Aorta (tissue), 5 donors: ENCODE measurements around the gene B4GALT3. TPM values are rescaled to one million over a fixed set of nuclear protein-coding genes. Genes with fewer than 3 reads are reported as not detected.

ENCODE experiments used
- ATAC-seq: fragments of 200-7000 bp; cut with Tn5 transposase; one replicate; pipeline ENCODE4 v1.9.1; 2022; ENCODE audit warnings: moderate library complexity; ENCODE audit not compliant: low FRiP score
- DNase-seq, 2 donors: peaks; one replicate each; pipeline ENCODE4 v3.0.0-alpha.2; 2020
- H3K27ac ChIP-seq, 2 donors: one replicate each; pipeline ENCODE4 v1.5.1; 2013; ENCODE audit warnings: low read length in 2 of 2, mild to moderate bottlenecking in 2 of 2, moderate library complexity in 2 of 2, control low read depth in 1 of 2, inconsistent platforms in 1 of 2, low read depth in 1 of 2
- H3K27me3 ChIP-seq, 2 donors: one replicate each; pipeline ENCODE4 v1.6.1; 2013; ENCODE audit warnings: control low read depth in 1 of 2, low read length in 1 of 2, mild to moderate bottlenecking in 1 of 2, moderate library complexity in 1 of 2; ENCODE audit not compliant: insufficient read depth in 2 of 2, control insufficient read depth in 1 of 2
- H3K36me3 ChIP-seq, 2 donors: one replicate each; pipeline ENCODE4 v1.6.1; 2013; ENCODE audit warnings: control low read depth in 1 of 2, low read length in 1 of 2, mild to moderate bottlenecking in 1 of 2; ENCODE audit not compliant: insufficient read depth in 2 of 2, control insufficient read depth in 1 of 2
- H3K4me1 ChIP-seq, 2 donors: one replicate each; pipeline ENCODE4 v1.6.1; 2013; ENCODE audit warnings: low read length in 2 of 2, control low read depth in 1 of 2, mild to moderate bottlenecking in 1 of 2, moderate library complexity in 1 of 2; ENCODE audit not compliant: insufficient read depth in 2 of 2, control insufficient read depth in 1 of 2
- H3K4me3 ChIP-seq, 2 donors: one replicate each; pipeline ENCODE4 v1.5.1; 2013; ENCODE audit warnings: low read length in 2 of 2, control low read depth in 1 of 2, mild to moderate bottlenecking in 1 of 2
- H3K9me3 ChIP-seq: one replicate; pipeline ENCODE4 v1.6.1; 2013; ENCODE audit warnings: mild to moderate bottlenecking, low read length; ENCODE audit not compliant: control insufficient read depth
- WGBS, 2 donors: extraction: QIAGEN DNeasy Blood & Tissue Kit; methylation state at CpG; one replicate each; pipeline ENCODE4 v1.1.7; 2013; 5-methylcytosine and 5-hydroxymethylcytosine counted together
- intact Hi-C, 2 donors: fragments of 100-400 bp; cut with DNase I; formaldehyde crosslinking; loops; one replicate each; pipeline versions ENCODE4 v1.14.2 to v1.15.0; 2022
- polyA plus RNA-seq, 2 donors: library from polyadenylated mRNA; stranded (reverse); fragments of 200-250 nt; gene quantifications; one replicate each; pipeline ENCODE4 v1.2.3, GENCODE V29; 2013
- total RNA-seq, 2 donors: library from RNA; stranded (reverse); fragmentation: NEBNext Ultra II Directional; extraction: Animal tissue kit (Norgen Biotek cat#: 25700); gene quantifications; one replicate each; pipeline ENCODE4 v1.2.1, GENCODE V29; 2021
- donor health status: healthy with polysubstance abuse.
- donor health status: Bipolar disorder and iron deficiency.
- donor health status: DM: no; HTN: no; CAD: no.
- donor health status: DM: no; HTN: no; CAD: no.
- donor health status: DM: yes; HTN: yes; CAD: no.

Gene B4GALT3
- total and polyA plus RNA-seq, 4 donors, result 13.9 to 29.8 (median 24.9) TPM

- intact Hi-C loops, result loop anchor here (2.0 kb wide), 2 partner anchors 20 to 26 kb away; partner anchors contain the start of genes UFC1 (in 1 of the 2) and USP21 (in 1 of the 2)
- ATAC-seq, result no peak
- Histone ChIP-seq H3K36me3 (no peaks in the 10 kb centered on the region), H3K9me3 (no peaks in the 10 kb centered on the region), H3K4me1 (no peaks in the 10 kb centered on the region), H3K4me3 (peak overlapping the region; percentile 61 to 92), H3K27me3 (no peaks in the 10 kb centered on the region), H3K27ac (peak overlapping the region; percentile 63 to 79)
- DNase-seq, result no peak
- WGBS, 2 donors, result 2 to 3% methylated on average over 11 of the region's 11 CpGs
Measured at GRCh38 chr1:161133220-161133740, 44.0 kb downstream of the B4GALT3 start.

GRCh38 chr1:161132410-161133219 lies 44.7 kb downstream of the B4GALT3 start, which contains the start of gene DEDD:
Gene DEDD, minus strand, starts transcription at chr1:161132667. Its CDS starts 8,205 bp downstream, at chr1:161124462.
- Histone ChIP-seq H3K36me3 (no peaks in the 10 kb centered on the region), H3K27me3 (no peaks in the 10 kb centered on the region), H3K9me3 (no peaks in the 10 kb centered on the region), H3K27ac (peak within 1 kb of the TSS; percentile 63 to 79), H3K4me1 (no peaks in the 10 kb centered on the region), H3K4me3 (peak within 1 kb of the TSS; percentile 61 to 92)
- ATAC-seq, result peak; percentile 95
- intact Hi-C loops, result loop anchor here (2.0 kb wide), 2 partner anchors 20 to 26 kb away; partner anchors contain the start of genes UFC1 (in 1 of the 2) and USP21 (in 1 of the 2)
- WGBS, 2 donors, result 0 to 1% methylated on average over 51 to 68 of the region's 68 CpGs
- DNase-seq, result peak; percentile 96 to 97

DNA sequence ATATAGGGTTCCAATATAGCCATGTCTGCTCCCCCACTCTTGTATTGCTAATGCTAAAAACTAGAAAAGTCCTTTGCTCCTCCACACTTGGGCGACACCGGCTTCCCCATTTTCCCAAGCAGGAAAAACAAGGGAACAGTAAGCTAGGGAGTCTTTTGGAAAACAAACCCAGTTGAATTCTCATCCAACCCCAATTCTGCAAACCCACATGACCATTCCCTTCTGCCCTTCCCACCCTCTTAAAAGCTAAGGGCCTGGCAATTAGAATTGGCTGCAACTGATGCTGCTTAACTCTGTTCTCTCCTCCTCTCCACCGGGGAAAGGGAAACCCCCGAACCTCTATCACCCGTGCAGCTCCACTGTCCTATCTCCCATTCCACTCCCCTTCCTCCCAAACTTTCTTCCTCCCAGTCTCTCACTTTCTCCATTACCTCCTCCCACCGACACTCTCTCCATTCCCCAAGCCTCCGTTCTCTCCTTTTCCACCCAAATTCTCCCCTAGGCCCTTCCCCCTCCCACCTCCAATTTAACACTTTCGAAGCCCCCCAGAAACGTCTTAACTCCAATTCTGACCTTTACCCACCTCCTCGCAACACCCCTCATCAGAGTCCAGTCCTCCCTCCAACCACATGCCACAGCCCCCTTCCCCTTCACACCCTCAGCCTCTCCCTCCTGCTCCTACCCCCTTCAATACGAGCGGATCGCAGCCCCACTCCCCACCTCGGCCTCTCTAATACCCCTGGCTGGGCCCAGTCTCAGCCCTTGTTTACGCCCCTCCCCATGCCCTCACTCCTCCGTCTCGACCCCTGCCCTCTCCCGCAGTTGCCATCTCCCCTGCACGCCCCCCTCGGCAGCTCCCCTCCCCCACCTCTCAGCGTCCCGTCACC lies 45.5 kb downstream of the B4GALT3 start:
- intact Hi-C loops, result loop anchor here (2.0 kb wide), 2 partner anchors 21 to 27 kb away; partner anchors contain the start of genes UFC1 (in 1 of the 2) and USP21 (in 1 of the 2)
- ATAC-seq (peak; percentile 48), DNase-seq (no peak)
- Histone ChIP-seq H3K9me3 (no peaks in the 10 kb centered on the region), H3K27ac (peak overlapping the region in 1 of 2 donors; percentile 79), H3K36me3 (no peaks in the 10 kb centered on the region), H3K4me3 (peak overlapping the region; percentile 61 to 92), H3K4me1 (no peaks in the 10 kb centered on the region), H3K27me3 (no peaks in the 10 kb centered on the region)
- WGBS, 2 donors, result 1% methylated on average over 22 of the region's 22 CpGs

DNA sequence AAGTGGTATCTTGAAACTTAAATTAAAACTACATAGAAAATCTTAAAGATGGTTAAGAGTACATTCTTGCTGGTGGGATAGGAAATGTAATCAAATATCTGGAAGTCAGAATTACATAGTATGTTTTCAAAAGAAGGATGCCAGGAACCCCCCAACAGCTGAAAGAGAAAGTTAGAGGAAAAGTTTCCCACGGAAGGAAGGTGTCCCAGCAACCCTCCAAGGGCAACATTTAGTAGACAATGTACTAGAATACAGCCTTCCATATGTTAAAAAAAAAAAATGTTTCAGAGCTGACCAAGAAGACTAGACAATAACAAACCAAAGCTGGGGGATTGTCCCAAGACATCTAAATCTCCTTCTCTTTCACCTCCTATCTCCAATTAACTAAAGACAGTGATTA lies 47.0 kb downstream of the B4GALT3 start:
- DNase-seq, result no peak
- H3K36me3 ChIP-seq, result no peaks in the 10 kb centered on the region
- H3K27ac ChIP-seq, result no peak overlapping the region
- no peaks in the 10 kb centered on the region for H3K4me1 ChIP-seq
- intact Hi-C loops, result no loop called here
- no peak for ATAC-seq
- WGBS, 2 donors, result 19 to 23% methylated on average over 1 of the region's 1 CpG
- H3K27me3 ChIP-seq, result no peaks in the 10 kb centered on the region
- no peak overlapping the region for H3K4me3 ChIP-seq
- H3K9me3 ChIP-seq, result no peaks in the 10 kb centered on the region

GRCh38 chr1:161128591-161129420 lies 48.5 kb downstream of the B4GALT3 start:
- no peak overlapping the region for H3K4me3 ChIP-seq
- H3K36me3 ChIP-seq, result peaks cover 0 to 6% of the 10 kb centered on the region in 2 donors
- no peaks in the 10 kb centered on the region for H3K4me1 ChIP-seq
- DNase-seq (no peak), ATAC-seq (no peak)
- 93 to 95% methylated on average over 4 of the region's 4 CpGs for WGBS, 2 donors
- no peaks in the 10 kb centered on the region for H3K9me3 ChIP-seq
- H3K27me3 ChIP-seq, result no peaks in the 10 kb centered on the region
- no peak overlapping the region for H3K27ac ChIP-seq
- intact Hi-C loops, result no loop called here

- Histone ChIP-seq H3K9me3 (no peaks in the 10 kb centered on the region), H3K4me1 (no peaks in the 10 kb centered on the region), H3K27me3 (no peaks in the 10 kb centered on the region), H3K4me3 (no peak overlapping the region), H3K36me3 (peaks cover 3 to 11% of the 10 kb centered on the region in 2 donors), H3K27ac (no peak overlapping the region)
- WGBS, 2 donors, result 83 to 90% methylated on average over 2 of the region's 2 CpGs
- intact Hi-C loops, result no loop called here
- DNase-seq, result no peak
- no peak for ATAC-seq
Measured at GRCh38 chr1:161127649-161128048, 49.7 kb downstream of the B4GALT3 start.

DNA sequence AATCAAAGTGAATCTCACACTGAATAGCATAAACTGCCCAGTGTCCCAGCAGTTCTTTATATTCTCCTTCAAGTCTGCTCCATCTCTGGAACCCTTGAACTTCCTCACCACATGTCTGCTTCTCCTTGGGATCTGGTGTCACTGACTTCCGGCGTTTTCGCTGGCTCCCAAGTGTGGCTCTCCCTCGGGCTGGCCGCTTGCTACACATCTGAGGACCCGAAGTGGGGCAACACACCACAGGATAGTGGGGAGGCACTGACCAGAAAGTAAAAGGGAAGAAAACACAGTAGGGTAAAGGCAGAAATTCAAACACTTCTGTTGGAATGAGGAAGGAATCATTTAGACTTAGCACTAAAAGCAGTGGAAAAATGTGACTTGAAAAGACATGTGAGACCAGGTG lies 54.3 kb downstream of the B4GALT3 start:
- Histone ChIP-seq H3K27ac (no peak overlapping the region), H3K9me3 (no peaks in the 10 kb centered on the region), H3K4me3 (no peak overlapping the region), H3K4me1 (peaks cover 0 to 2% of the 10 kb centered on the region in 2 donors), H3K27me3 (no peaks in the 10 kb centered on the region), H3K36me3 (peaks cover 3 to 18% of the 10 kb centered on the region in 2 donors)
- DNase-seq (no peak), ATAC-seq (no peak)
- 81 to 82% methylated on average over 6 of the region's 6 CpGs for WGBS, 2 donors
- intact Hi-C loops, result no loop called here

DNA sequence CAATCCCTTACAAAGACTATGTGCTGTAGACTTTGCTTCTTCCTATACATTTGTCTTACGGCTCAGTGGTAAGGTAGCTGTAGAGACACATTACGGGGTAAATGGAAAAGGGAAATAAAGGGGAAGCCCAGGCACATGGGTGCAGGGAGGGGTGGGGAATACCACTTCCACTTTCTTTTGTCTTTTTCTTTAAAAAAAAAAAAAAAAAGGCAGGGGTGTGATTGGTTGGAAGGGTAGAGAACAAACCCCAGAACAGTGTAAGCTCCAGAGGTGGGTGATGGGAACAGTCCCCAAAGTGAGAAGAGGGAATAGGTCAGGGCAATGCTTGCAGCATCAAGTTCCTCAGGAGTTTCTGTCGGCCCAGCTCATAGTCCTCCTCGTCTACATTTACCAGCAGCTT lies 55.5 kb downstream of the B4GALT3 start:
- H3K27me3 ChIP-seq, result no peaks in the 10 kb centered on the region
- 72 to 81% methylated on average over 4 of the region's 4 CpGs for WGBS, 2 donors
- peaks cover 0 to 2% of the 10 kb centered on the region in 2 donors for H3K4me1 ChIP-seq
- ATAC-seq (no peak), DNase-seq (no peak)
- peaks cover 3 to 18% of the 10 kb centered on the region in 2 donors for H3K36me3 ChIP-seq
- H3K27ac ChIP-seq, result no peak overlapping the region
- intact Hi-C loops, result no loop called here
- no peaks in the 10 kb centered on the region for H3K9me3 ChIP-seq
- H3K4me3 ChIP-seq, result no peak overlapping the region
